Measurements from ENCODE around the gene MAGEC2. TPM values are rescaled to one million over a fixed set of nuclear protein-coding genes. Genes with fewer than 3 reads are reported as not detected.

MAGEC2 gene
- not detected for total RNA-seq

GRCh38 chrX:142204522-142205433 is at the start of gene MAGEC2:
Gene MAGEC2 (minus strand): TSS chrX:142205290. CDS start chrX:142203987, 1,303 bp downstream.
- DNase-seq, result no peak
- intact Hi-C loops (cut with micrococcal nuclease), result no loop called here
- H3K4me3 Mint-ChIP-seq, result no peak within 1 kb of the TSS
- no peak within 1 kb of the TSS for H3K27ac Mint-ChIP-seq
- ChIA-PET CTCF (no interaction called here), POLR2A (no interaction called here)
- H3K4me1 Mint-ChIP-seq (ENCODE audit: low read depth), result no peaks in the 10 kb centered on the region
- H3K36me3 Mint-ChIP-seq, result no peaks in the 10 kb centered on the region
- no peaks in the 10 kb centered on the region for H3K27me3 Mint-ChIP-seq
- H3K9me3 Mint-ChIP-seq, result no peaks in the 10 kb centered on the region

DNA sequence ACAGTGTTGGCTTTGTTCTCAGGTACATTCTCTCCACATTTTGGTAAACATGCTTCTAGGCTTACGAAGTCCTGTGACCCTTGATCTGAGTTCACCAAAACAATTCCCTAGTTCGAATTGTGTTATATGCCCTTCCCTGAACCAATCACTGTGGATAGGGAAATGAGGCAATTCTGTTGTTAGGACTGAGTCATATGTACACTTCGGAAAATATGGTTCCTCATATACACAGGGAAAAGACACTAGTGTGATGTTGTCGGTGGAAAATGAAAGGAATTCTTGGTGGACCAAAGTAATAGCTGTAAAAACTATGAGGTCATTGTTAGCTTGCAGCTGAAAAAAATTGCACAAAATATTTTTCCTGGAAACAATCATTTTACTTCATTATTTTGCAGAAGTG is 46.6 kb upstream of the MAGEC2 start:
- peaks cover 2% of the 10 kb centered on the region for H3K9me3 Mint-ChIP-seq
- H3K4me3 Mint-ChIP-seq, result no peak overlapping the region
- H3K36me3 Mint-ChIP-seq, result no peaks in the 10 kb centered on the region
- no peak overlapping the region for H3K27ac Mint-ChIP-seq
- CTCF ChIA-PET, result no interaction called here
- intact Hi-C loops (cut with micrococcal nuclease), result no loop called here
- POLR2A ChIA-PET, result no interaction called here
- H3K27me3 Mint-ChIP-seq, result no peaks in the 10 kb centered on the region
- no peaks in the 10 kb centered on the region for H3K4me1 Mint-ChIP-seq (ENCODE audit: low read depth)
- DNase-seq, result no peak

- no peak for DNase-seq
- no peak overlapping the region for H3K27ac Mint-ChIP-seq
- H3K27me3 Mint-ChIP-seq, result no peaks in the 10 kb centered on the region
- no peaks in the 10 kb centered on the region for H3K36me3 Mint-ChIP-seq
- H3K4me3 Mint-ChIP-seq, result no peak overlapping the region
- ChIA-PET POLR2A (no interaction called here), CTCF (no interaction called here)
- intact Hi-C loops (cut with micrococcal nuclease), result no loop called here
- no peaks in the 10 kb centered on the region for H3K4me1 Mint-ChIP-seq (ENCODE audit: low read depth)
- H3K9me3 Mint-ChIP-seq, result peaks cover 2% of the 10 kb centered on the region
Measured at GRCh38 chrX:142251202-142251601, 46.1 kb upstream of the MAGEC2 start.

DNA sequence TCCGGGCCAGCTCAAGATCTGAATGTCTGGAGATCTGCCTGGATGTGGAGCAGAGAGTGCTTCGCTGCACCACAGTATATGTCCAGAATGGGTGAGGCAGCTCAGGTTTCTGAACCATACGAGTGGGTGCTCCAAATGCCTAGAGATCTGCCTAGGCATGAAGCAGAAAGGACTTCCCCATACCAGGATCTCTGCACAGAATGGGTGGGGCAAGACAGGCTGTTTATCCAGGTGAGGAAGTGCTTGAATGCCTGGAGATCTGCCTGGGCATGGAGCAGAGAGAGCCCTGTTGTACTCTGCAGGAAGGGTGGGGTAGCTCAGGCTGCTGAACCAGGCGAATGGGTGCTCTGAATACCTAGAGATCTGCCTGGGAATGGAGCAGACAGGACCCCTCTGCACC is 45.4 kb upstream of the MAGEC2 start:
- CTCF ChIA-PET, result no interaction called here
- no peaks in the 10 kb centered on the region for H3K4me1 Mint-ChIP-seq (ENCODE audit: low read depth)
- peaks cover 2% of the 10 kb centered on the region for H3K9me3 Mint-ChIP-seq
- no peak overlapping the region for H3K4me3 Mint-ChIP-seq
- no peak overlapping the region for H3K27ac Mint-ChIP-seq
- POLR2A ChIA-PET, result no interaction called here
- DNase-seq, result no peak
- intact Hi-C loops (cut with micrococcal nuclease), result no loop called here
- no peaks in the 10 kb centered on the region for H3K27me3 Mint-ChIP-seq
- H3K36me3 Mint-ChIP-seq, result no peaks in the 10 kb centered on the region

GRCh38 chrX:142249721-142250120 is 44.6 kb upstream of the MAGEC2 start:
- Mint-ChIP-seq H3K4me1 (ENCODE audit: low read depth) (no peaks in the 10 kb centered on the region), H3K9me3 (peaks cover 2% of the 10 kb centered on the region), H3K27ac (no peak overlapping the region), H3K36me3 (no peaks in the 10 kb centered on the region), H3K27me3 (no peaks in the 10 kb centered on the region), H3K4me3 (no peak overlapping the region)
- ChIA-PET POLR2A (no interaction called here), CTCF (no interaction called here)
- intact Hi-C loops (cut with micrococcal nuclease), result no loop called here
- no peak for DNase-seq

- Mint-ChIP-seq H3K4me1 (ENCODE audit: low read depth) (no peaks in the 10 kb centered on the region), H3K36me3 (no peaks in the 10 kb centered on the region), H3K27ac (no peak overlapping the region), H3K9me3 (no peaks in the 10 kb centered on the region), H3K27me3 (no peaks in the 10 kb centered on the region), H3K4me3 (no peak overlapping the region)
- ChIA-PET POLR2A (no interaction called here), CTCF (interaction anchor here (0.6 kb wide), 1 partner anchor 15 kb away, joined by 3 read pairs; no protein-coding TSS in a partner anchor)
- DNase-seq, result no peak
- intact Hi-C loops (cut with micrococcal nuclease), result no loop called here
Measured at GRCh38 chrX:142244568-142244967, 39.5 kb upstream of the MAGEC2 start.

GRCh38 chrX:142238536-142238935 is 33.4 kb upstream of the MAGEC2 start:
- Mint-ChIP-seq H3K9me3 (no peaks in the 10 kb centered on the region), H3K36me3 (no peaks in the 10 kb centered on the region), H3K4me3 (no peak overlapping the region)

GRCh38 chrX:142233400-142233799 is 28.3 kb upstream of the MAGEC2 start:
- H3K27me3 Mint-ChIP-seq, result no peaks in the 10 kb centered on the region
- no peak overlapping the region for H3K27ac Mint-ChIP-seq
- no peaks in the 10 kb centered on the region for H3K4me1 Mint-ChIP-seq (ENCODE audit: low read depth)
- H3K9me3 Mint-ChIP-seq, result no peaks in the 10 kb centered on the region
- H3K36me3 Mint-ChIP-seq, result no peaks in the 10 kb centered on the region
- CTCF ChIA-PET, result no interaction called here
- H3K4me3 Mint-ChIP-seq, result no peak overlapping the region
- DNase-seq, result no peak
- intact Hi-C loops (cut with micrococcal nuclease), result no loop called here
- POLR2A ChIA-PET, result no interaction called here

More at GRCh38 chrX:142238536-142238935, 33.4 kb upstream of the MAGEC2 start:
- H3K4me1 Mint-ChIP-seq (ENCODE audit: low read depth), result no peaks in the 10 kb centered on the region
- no peaks in the 10 kb centered on the region for H3K27me3 Mint-ChIP-seq
- DNase-seq, result no peak
- ChIA-PET CTCF (no interaction called here), POLR2A (no interaction called here)
- intact Hi-C loops (cut with micrococcal nuclease), result no loop called here
- no peak overlapping the region for H3K27ac Mint-ChIP-seq

DNA sequence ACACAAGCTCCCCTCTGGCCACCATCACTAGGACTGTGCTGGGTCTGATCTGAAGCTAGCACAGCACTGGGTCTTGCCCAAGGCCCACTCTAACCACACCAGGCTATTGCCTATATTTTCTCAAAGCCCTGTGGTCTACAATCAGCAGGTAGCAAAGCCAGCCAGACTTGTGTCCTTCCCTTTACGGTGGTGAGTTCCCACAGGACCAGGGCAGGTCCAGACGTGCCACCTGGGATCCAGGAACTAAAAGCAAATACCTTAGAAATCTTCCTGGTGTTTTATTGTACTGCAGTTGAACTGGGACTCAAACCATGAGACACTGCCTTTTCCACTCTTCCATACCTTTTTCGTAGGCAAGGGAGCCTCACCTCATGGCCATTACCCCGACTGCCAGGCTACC is 9.0 kb upstream of the MAGEC2 start:
- ChIA-PET POLR2A (no interaction called here), CTCF (no interaction called here)
- H3K27me3 Mint-ChIP-seq, result no peaks in the 10 kb centered on the region
- intact Hi-C loops (cut with micrococcal nuclease), result no loop called here
- H3K9me3 Mint-ChIP-seq, result peaks cover 2% of the 10 kb centered on the region
- no peaks in the 10 kb centered on the region for H3K36me3 Mint-ChIP-seq
- no peak overlapping the region for H3K27ac Mint-ChIP-seq
- no peak for DNase-seq
- no peak overlapping the region for H3K4me3 Mint-ChIP-seq
- no peaks in the 10 kb centered on the region for H3K4me1 Mint-ChIP-seq (ENCODE audit: low read depth)

DNA sequence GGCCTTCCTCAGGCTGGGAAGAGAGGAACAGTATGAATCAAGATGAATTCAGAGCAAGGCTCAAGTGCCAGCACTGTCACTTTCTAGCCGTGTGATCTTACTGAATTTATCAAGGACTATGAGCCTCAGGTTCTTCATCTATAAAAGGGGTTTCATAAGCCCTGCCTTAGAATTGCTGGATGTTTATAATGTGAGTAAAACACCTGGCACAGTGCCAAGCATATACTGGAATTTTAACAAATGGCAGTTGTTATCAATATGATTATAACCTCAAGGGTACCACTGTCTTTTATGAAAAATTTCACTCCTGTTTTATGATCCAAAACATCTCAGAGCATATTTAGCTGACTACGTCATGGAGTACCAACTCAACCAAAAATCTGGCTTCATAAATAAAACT is 4.0 kb downstream of the MAGEC2 start:
- H3K9me3 Mint-ChIP-seq, result no peaks in the 10 kb centered on the region
- no peaks in the 10 kb centered on the region for H3K4me1 Mint-ChIP-seq (ENCODE audit: low read depth)
- no peak for DNase-seq
- POLR2A ChIA-PET, result no interaction called here
- no peak overlapping the region for H3K27ac Mint-ChIP-seq
- intact Hi-C loops (cut with micrococcal nuclease), result no loop called here
- H3K27me3 Mint-ChIP-seq, result no peaks in the 10 kb centered on the region
- CTCF ChIA-PET, result no interaction called here
- no peaks in the 10 kb centered on the region for H3K36me3 Mint-ChIP-seq
- H3K4me3 Mint-ChIP-seq, result no peak overlapping the region

- intact Hi-C loops (cut with micrococcal nuclease), result no loop called here
- CTCF ChIA-PET, result no interaction called here
- no peaks in the 10 kb centered on the region for H3K36me3 Mint-ChIP-seq
- no peaks in the 10 kb centered on the region for H3K4me1 Mint-ChIP-seq (ENCODE audit: low read depth)
- DNase-seq, result no peak
- H3K4me3 Mint-ChIP-seq, result no peak overlapping the region
- H3K27ac Mint-ChIP-seq, result no peak overlapping the region
- no peaks in the 10 kb centered on the region for H3K27me3 Mint-ChIP-seq
- POLR2A ChIA-PET, result no interaction called here
- no peaks in the 10 kb centered on the region for H3K9me3 Mint-ChIP-seq
Measured at GRCh38 chrX:142186103-142186502, 19.0 kb downstream of the MAGEC2 start.

- Mint-ChIP-seq H3K4me1 (ENCODE audit: low read depth) (no peaks in the 10 kb centered on the region), H3K27ac (no peak overlapping the region), H3K36me3 (no peaks in the 10 kb centered on the region), H3K4me3 (no peak overlapping the region), H3K9me3 (no peaks in the 10 kb centered on the region), H3K27me3 (no peaks in the 10 kb centered on the region)
- ChIA-PET CTCF (no interaction called here), POLR2A (no interaction called here)
- no peak for DNase-seq
- intact Hi-C loops (cut with micrococcal nuclease), result no loop called here
Measured at GRCh38 chrX:142184756-142185602, 20.1 kb downstream of the MAGEC2 start.

DNA sequence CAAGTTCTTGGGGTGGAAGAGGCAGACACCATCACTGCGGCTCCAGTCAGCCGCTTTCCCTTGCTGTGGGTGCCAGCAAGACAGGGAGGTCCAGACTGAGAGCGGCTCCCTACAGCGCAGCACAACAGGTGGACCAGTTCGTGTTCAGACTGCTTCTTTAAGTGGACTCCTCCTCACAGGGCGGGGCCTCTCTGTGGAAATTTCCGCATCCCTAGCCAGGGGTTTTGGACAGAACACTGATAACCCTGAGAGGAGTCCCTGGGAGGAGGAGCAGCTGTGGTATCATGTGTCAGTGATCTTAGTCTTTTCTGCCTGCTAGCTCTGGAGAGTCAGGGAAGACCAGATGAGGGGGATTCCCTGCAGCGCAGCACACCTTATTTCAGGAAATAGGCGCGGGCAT is 48.5 kb downstream of the MAGEC2 start:
- ChIA-PET CTCF (no interaction called here), POLR2A (no interaction called here)
- intact Hi-C loops (cut with micrococcal nuclease), result no loop called here
- no peak overlapping the region for H3K4me3 Mint-ChIP-seq
- no peaks in the 10 kb centered on the region for H3K4me1 Mint-ChIP-seq (ENCODE audit: low read depth)
- no peaks in the 10 kb centered on the region for H3K36me3 Mint-ChIP-seq
- DNase-seq, result no peak
- no peaks in the 10 kb centered on the region for H3K9me3 Mint-ChIP-seq
- H3K27ac Mint-ChIP-seq, result no peak overlapping the region
- no peaks in the 10 kb centered on the region for H3K27me3 Mint-ChIP-seq
